Right kidney (tissue), 1 donor: Measurements from ENCODE around the gene CFAP43.
"Not testable (repeated sequence)": the region's sequence is repeated elsewhere in the genome, so short reads cannot be mapped to it uniquely, and the experiment has no call there.

Source experiments
- DNase-seq: peaks from one replicate; pipeline ENCODE4 v3.0.0-alpha.2; 2016

Gene CFAP43

DNA sequence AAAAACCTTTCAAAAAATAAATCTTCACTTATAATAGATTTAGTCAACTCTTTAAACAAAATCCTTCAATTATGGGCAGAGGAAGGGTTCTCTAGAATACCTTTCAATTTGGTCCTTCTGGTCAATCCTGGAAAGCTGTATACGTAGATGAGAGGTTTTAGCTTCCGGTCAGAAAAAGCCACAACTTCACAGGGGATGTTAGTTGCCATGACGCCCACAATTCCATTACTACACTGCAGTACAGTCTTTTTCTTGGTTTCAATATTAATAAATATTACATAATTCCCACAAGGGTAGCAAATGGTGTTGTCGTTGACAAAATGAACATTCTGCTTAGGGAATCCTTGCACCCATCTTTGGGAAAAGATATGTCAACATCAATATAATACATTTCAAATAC, 1.7 kb downstream of the CFAP43 start:
- DNase-seq: no peak

GRCh38 chr10:104223304-104223703, 8.9 kb downstream of the CFAP43 start:
- DNase-seq: no peak

DNA sequence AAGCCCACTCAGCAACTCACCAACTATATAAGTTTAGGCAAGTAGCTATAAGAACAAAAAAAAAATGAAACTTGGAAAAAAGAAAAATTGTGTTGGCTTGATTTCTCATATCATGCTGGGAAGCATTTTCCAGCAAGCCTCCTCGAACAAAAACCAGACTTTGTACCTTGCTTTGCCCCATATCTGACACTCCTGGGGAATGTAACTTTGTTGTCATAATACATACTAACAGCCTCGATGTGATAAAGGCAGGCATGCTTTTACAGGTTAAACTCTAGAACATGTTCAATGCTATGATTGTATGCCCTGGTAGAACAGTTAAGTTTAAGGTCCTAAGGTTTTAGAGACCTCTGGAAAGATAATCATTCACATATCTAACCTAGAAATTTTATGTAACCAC, 11.6 kb downstream of the CFAP43 start:
- no peak for DNase-seq

- DNase-seq: no peak
Observed at GRCh38 chr10:104218751-104219150, 13.4 kb downstream of the CFAP43 start.

DNA sequence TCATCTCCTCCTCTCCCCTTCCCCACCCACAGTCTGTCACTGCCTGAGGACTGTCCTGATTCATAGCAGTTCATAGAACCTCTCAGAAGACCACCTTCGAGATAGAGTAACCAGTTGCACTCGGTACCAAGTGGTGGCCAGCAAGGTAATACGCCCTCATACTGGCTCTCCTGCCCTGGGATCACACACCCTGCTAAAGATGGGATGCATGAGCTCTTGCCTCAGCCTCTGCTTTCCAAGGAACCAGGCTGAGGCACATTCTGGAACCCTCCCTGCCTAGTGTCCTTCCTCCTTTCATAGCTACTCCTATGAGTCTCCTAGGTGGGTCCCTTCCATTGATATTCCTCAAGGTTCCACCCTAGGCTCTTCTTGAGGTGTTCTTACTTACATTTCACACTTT, 15.5 kb downstream of the CFAP43 start:
- no peak for DNase-seq

DNA sequence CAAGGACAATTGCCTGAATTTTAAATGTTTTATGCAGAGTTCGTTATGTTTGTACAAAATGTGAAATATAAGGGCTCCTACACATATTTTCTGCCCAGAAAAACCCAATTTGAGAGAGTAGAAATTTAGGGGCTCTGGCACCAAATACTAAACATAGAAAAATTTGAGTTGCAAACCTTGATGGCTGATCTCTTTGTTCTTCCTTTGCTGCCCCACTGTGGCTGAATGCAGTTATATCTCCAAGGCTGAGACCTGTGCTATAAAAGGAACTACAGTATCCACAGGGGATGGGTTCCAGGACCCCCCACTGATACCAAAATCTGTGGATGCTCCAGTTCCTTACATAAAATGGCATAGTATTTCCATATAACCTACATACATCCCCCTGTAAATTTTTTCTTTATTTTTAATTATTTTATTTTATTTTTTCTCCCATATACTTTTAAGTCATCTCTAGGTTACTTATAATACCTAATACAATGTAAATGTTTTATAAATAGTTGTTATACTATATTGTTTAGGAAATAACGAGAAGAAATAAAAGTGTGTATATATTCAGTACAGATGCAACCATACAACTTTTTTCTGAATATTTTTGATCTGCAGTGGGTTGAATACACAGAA, 22.5 kb downstream of the CFAP43 start:
- no peak for DNase-seq

DNA sequence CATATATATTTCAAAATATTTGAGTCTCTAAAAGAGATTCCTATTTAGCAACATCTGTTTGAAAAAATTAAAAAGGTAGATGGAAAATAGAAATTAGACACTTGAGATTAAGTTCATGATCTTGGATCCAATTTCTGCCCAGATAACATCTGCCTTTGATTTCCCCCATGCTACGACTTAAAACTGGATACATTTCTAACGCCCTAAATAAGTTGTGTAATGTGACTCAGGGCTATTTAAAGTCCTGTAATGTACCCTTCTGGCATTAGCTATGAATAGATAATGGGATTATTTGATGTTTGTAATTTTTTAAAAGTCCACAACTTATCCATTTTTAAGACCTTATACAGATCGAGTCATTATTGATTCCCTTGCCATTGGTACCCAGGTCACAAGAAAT, 23.4 kb downstream of the CFAP43 start:
- DNase-seq: no peak

- no peak for DNase-seq
Observed at GRCh38 chr10:104202231-104202630, 29.9 kb downstream of the CFAP43 start.

GRCh38 chr10:104201636-104202035, 30.5 kb downstream of the CFAP43 start:
- no peak for DNase-seq

DNA sequence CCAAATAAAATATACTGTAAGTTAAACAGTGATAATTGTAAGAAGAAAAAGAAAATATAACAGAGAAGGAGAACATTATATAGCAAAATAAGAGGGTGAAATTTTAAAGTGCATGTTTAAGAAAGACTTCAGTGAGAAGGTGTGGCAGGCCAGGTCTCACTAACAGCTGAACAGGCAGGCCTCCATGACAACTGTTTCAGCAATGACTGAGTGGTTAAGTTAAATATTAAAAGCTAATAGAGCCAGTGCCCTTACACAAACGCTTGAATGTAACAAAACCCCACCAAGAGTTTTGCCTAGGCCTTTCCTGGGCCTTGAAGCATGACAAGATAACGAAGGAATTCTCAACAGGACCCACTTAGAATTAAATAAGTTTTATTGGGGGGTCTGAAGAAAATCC, 32.6 kb downstream of the CFAP43 start:
- peak; percentile 20 for DNase-seq

DNA sequence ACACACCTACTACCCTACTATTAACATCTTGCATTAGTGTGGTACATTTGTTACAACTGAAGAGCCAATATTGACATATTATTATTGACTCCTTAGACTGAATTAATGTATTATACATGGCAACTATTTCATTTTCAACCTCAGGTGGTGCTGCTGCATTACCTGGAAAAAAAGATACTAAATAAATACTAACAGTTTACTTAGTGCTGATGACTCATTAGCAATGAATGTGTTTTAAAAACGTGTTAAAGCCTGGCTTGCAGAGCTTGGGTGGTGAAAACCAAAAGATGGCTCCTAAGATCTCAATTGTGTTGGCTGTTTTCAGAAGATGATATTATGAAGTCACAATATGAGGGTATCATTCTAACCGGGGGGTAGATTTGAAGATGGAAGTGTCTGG, 34.8 kb downstream of the CFAP43 start:
- DNase-seq: no peak

GRCh38 chr10:104195706-104196105, 36.5 kb downstream of the CFAP43 start:
- DNase-seq: no peak

DNA sequence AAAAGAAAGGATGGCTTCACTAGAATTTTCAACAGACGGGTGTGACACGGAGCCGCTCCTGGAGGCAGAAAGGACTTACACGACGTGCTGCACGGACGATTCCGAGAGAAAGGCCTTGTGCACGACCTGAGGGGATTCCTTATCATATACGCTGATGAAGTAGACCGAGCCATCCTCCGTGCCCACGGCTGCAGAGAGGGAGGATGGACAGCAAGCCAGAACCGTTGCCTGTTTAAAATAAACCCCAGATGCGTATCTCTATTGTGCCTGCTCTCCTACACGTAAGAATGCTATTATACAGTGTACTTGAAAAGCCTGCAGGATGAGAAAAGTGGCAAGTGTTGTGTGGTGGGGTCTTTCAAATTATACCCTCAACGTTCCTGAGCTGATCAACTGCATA, 38.4 kb downstream of the CFAP43 start:
- no peak for DNase-seq

- no peak for DNase-seq
Observed at GRCh38 chr10:104190695-104191094, 41.5 kb downstream of the CFAP43 start.

- DNase-seq: no peak
Observed at GRCh38 chr10:104183682-104184081, 48.5 kb downstream of the CFAP43 start.

DNA sequence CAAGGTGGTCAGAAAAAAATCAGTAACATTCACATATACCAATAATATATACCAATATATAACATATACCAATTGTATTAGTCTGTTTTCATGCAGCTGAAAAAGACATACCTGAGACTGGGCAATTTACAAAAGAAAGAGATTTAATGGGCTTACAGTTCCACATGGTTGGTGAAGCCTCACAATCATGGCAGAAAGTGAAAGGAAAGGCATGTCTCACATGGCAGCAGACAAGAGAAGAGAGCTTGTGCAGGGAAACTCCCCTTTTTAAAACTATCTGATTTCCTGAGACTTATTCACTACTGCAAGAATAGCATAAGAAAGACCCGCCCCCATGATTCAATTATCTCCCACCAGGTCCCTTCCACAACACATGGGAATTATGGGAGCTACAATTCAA, 58.0 kb downstream of the CFAP43 start:
- DNase-seq: not testable (repeated sequence)

DNA sequence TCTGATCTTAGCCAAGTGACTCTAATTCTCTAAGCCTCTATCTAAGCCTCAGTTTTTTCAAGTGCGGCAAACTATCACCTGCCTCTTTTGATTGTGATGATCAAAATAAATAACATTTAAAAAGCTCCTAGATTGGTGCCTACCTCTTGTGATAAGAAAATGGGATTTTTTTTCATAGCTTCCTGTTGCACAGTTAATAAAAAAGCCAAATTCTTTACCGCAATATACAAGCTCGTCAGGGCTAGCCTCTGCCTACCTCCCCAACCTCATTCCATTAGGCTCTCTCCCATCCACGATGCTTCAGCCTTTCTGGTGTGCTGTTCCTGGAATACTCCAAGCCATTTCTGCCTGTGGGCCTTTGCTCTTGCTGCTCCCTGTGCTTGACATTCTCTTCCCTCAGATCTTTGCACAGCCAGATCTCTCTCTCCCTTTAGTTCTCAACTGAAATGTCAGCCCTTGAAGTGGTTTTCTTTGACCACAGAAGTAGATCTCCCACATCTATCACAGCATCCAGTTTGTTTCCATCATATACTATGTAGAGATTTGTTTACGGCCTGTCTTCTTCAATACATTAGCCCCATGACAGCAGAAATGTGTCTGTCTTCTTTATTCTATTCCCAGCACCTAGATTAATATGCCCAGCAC, 61.4 kb downstream of the CFAP43 start:
- DNase-seq: no peak

DNA sequence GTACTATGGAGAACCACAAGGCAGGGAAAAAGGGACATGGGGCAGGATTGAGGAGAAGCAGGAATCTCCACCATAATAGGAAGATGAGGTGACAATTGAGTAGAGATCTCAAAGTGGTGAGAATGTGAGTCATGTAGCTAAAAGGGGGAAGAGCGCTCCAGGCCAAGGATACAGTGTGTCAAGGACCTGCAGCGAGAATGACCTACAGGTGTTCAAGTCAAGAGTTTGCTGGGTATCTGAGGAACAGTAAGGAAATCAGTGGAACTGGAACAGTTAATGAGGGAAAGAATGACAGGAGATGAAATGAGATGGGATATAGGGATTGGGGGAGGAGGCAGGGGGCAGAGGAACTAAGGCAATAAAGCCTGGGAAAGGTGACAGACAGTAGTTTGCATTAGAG, 76.6 kb downstream of the CFAP43 start:
- DNase-seq: no peak

GRCh38 chr10:104151737-104152136, 80.4 kb downstream of the CFAP43 start:
- no peak for DNase-seq

GRCh38 chr10:104150139-104150538, 82.0 kb downstream of the CFAP43 start:
- no peak for DNase-seq

DNA sequence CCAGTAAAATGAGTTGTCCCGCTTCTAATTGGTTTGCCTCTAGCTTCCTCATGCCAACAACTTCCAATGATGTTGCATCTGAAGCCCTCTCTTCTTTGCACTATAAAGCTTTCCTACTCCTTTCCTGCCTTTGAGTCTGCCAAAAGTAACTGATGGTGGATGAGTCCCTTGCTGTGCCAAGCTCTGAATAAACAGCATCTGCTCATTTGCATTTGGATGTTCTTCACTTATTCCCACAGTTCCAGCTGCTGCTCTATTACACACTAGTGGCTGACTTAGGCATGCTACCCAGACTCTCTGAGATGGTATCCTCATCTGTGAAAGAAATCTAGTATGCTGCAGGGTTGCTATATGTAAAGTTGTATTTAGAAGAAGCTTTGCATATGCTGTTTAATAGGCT, 85.3 kb downstream of the CFAP43 start:
- no peak for DNase-seq

DNA sequence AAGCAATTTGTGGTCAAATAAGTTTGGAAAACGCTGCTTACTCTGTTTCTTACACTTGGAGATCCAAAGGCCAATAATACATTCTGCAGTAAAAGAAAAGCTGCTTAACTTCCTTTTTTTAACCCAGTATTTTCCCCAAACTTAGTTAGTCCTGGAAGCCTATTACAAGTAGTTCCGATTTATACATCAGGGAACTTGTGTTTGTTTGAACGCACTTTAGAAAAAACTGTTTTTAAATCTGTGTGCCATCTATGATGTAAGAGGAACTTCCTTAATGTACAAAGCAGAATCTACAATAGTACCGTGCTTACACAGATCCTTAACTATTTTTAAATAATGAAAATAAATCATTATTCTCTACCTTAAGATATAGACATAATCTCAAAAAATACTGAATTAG, 87.2 kb downstream of the CFAP43 start:
- DNase-seq: no peak

- DNase-seq: no peak
Observed at GRCh38 chr10:104143829-104144228, 88.3 kb downstream of the CFAP43 start.

DNA sequence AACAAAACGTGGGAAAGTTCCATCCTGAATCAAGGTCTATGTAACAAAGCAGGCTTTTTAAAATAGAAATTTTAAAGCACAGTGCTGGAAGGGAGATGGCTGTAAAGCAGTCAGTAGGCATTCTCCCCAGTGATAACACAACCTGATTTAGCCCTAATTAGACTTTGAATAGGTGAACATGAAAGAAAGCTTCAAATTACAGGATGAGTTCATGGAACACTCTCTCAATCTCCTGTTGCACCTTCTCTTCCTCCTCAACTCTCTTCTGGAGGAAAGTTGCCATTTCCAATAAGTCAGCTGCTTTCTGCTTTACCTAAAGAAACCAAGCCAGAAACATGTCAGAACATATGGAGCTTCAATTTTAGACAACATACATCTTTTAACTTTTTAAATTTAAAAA, 90.1 kb downstream of the CFAP43 start:
- no peak for DNase-seq

DNA sequence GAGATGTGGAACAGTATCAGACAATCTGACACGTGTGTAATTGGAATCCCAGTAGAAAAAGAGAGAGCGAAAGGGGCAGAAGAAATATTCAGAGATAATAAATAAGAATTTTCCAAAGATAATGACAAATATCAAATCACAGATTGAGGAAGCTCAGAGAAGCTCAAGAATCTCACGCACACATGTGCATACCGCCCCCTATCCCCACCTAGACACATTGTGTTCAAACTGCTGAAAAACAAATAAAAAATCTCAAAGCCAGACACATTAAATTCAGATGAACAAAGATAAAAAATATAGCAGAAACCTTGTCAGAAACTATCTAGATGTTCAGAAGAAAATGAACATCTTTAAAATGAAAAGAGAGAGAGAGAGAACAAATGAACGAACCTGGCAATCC, 92.9 kb downstream of the CFAP43 start:
- DNase-seq: no peak
